Left ventricle myocardium superior (tissue), 1 donor: Measurements from ENCODE around the gene P2RY6. TPM values are rescaled to one million over a fixed set of nuclear protein-coding genes. Genes with fewer than 3 reads are reported as not detected.
A peak's percentile ranks its signal among the peaks of the same experiment; 100 is the strongest.

Experiments used
- ATAC-seq: fragments of 200-7000 bp; cut with Tn5 transposase; one replicate; pipeline ENCODE4 v1.9.1; 2020; ENCODE audit warnings: mild to moderate bottlenecking, moderate library complexity
- DNase-seq: peaks from one replicate; pipeline ENCODE4 v3.0.0-alpha.2; 2020
- intact Hi-C: fragments of 100-400 bp; cut with micrococcal nuclease; formaldehyde crosslinking; loops from one replicate; pipeline ENCODE4 v1.11.0; 2022
- total RNA-seq: library from RNA; stranded (reverse); fragmentation: NEBNext Ultra II Directional; extraction: Animal tissue kit (Norgen Biotek cat#: 25700); gene quantifications from one replicate; pipeline ENCODE4 v1.2.1, GENCODE V29; 2021
- donor health status: DM: no; HTN: yes; CAD: no; lungs with severe emphysema.

Gene P2RY6
- total RNA-seq, 1 donor from 2014 or later: 1.5 TPM

GRCh38 chr11:73236205-73236765, 35.9 kb upstream of the P2RY6 start:
- intact Hi-C loops: no loop called here
- no peak for DNase-seq
- ATAC-seq: no peak

- DNase-seq (peak; percentile 68), ATAC-seq (peak; percentile 46)
- intact Hi-C loops: no loop called here
Observed at GRCh38 chr11:73236854-73237253, 35.3 kb upstream of the P2RY6 start.

GRCh38 chr11:73237471-73238290, 34.5 kb upstream of the P2RY6 start:
- intact Hi-C loops: no loop called here
- DNase-seq (no peak), ATAC-seq (peak; percentile 40)

- intact Hi-C loops: no loop called here
- no peak for DNase-seq
- ATAC-seq: no peak
Observed at GRCh38 chr11:73239111-73239521, 33.0 kb upstream of the P2RY6 start.

- no peak for ATAC-seq
- intact Hi-C loops: loop anchor here (10.0 kb wide), 1 partner anchor 55 kb away; no protein-coding TSS in a partner anchor
Observed at GRCh38 chr11:73239571-73240189, 32.5 kb upstream of the P2RY6 start.

GRCh38 chr11:73240190-73240781, 31.9 kb upstream of the P2RY6 start:
- ATAC-seq: peak; percentile 80
- intact Hi-C loops: loop anchor here (10.0 kb wide), 1 partner anchor 55 kb away; no protein-coding TSS in a partner anchor
- DNase-seq: peak; percentile 85

More at GRCh38 chr11:73239571-73240189, 32.5 kb upstream of the P2RY6 start:
- DNase-seq: no peak

GRCh38 chr11:73241300-73241699, 30.8 kb upstream of the P2RY6 start:
- DNase-seq: no peak
- intact Hi-C loops: loop anchor here (10.0 kb wide), 1 partner anchor 56 kb away; no protein-coding TSS in a partner anchor
- no peak for ATAC-seq

- intact Hi-C loops: loop anchor here (10.0 kb wide), 1 partner anchor 58 kb away; no protein-coding TSS in a partner anchor
- DNase-seq (peak; percentile 85), ATAC-seq (peak; percentile 50)
Observed at GRCh38 chr11:73242251-73243092, 29.7 kb upstream of the P2RY6 start.

GRCh38 chr11:73243093-73243485, 29.0 kb upstream of the P2RY6 start:
- DNase-seq (no peak), ATAC-seq (no peak)
- intact Hi-C loops: loop anchor here (10.0 kb wide), 1 partner anchor 58 kb away; no protein-coding TSS in a partner anchor

GRCh38 chr11:73244589-73245240, 27.4 kb upstream of the P2RY6 start:
- DNase-seq (no peak), ATAC-seq (no peak)
- intact Hi-C loops: loop anchor here (10.0 kb wide), 1 partner anchor 60 kb away; no protein-coding TSS in a partner anchor

GRCh38 chr11:73245461-73245860, 26.7 kb upstream of the P2RY6 start:
- ATAC-seq (no peak), DNase-seq (no peak)
- intact Hi-C loops: loop anchor here (10.0 kb wide), 1 partner anchor 61 kb away; no protein-coding TSS in a partner anchor

GRCh38 chr11:73246303-73246702, 25.8 kb upstream of the P2RY6 start:
- DNase-seq (no peak), ATAC-seq (no peak)
- intact Hi-C loops: loop anchor here (10.0 kb wide), 1 partner anchor 62 kb away; no protein-coding TSS in a partner anchor

- intact Hi-C loops: loop anchor here (10.0 kb wide), 1 partner anchor 64 kb away; no protein-coding TSS in a partner anchor
- DNase-seq (no peak), ATAC-seq (no peak)
Observed at GRCh38 chr11:73248526-73249185, 23.5 kb upstream of the P2RY6 start.

- intact Hi-C loops: loop anchor here (10.0 kb wide), 1 partner anchor 65 kb away; no protein-coding TSS in a partner anchor
Observed at GRCh38 chr11:73249304-73249703, 22.8 kb upstream of the P2RY6 start.

GRCh38 chr11:73249853-73250783, 22.0 kb upstream of the P2RY6 start:
- ATAC-seq (no peak), DNase-seq (no peak)
- intact Hi-C loops: loop anchor here (10.0 kb wide), 1 partner anchor 65 kb away; no protein-coding TSS in a partner anchor

More at GRCh38 chr11:73249304-73249703, 22.8 kb upstream of the P2RY6 start:
- DNase-seq (no peak), ATAC-seq (no peak)

- intact Hi-C loops: no loop called here
- ATAC-seq (peak; percentile 30), DNase-seq (no peak)
Observed at GRCh38 chr11:73252577-73253191, 19.5 kb upstream of the P2RY6 start.
